ENCODE measurements around the gene CC2D2A. TPM values are rescaled to one million over a fixed set of nuclear protein-coding genes. Genes with fewer than 3 reads are reported as not detected.

The CC2D2A gene
- total RNA-seq, 1 donor from 2014 or later: 15.2 TPM

- no peak for DNase-seq (ENCODE audit: low read depth)
- no peak for TF ChIP-seq CTCF (conservative IDR thresholded peaks at IDR 0.05; ENCODE audit: low read depth, low read length)
- H3K4me3 ChIP-seq (ENCODE audit: low read depth, low read length): no peak overlapping the region
Measured at GRCh38 chr4:15541941-15542340, 72.3 kb downstream of the CC2D2A start.

- no peak overlapping the region for H3K4me3 ChIP-seq (ENCODE audit: low read depth, low read length)
- DNase-seq (ENCODE audit: low read depth): no peak
- no peak for TF ChIP-seq CTCF (conservative IDR thresholded peaks at IDR 0.05; ENCODE audit: low read depth, low read length)
Measured at GRCh38 chr4:15542760-15543159, 73.1 kb downstream of the CC2D2A start.

GRCh38 chr4:15543537-15544247, 74.0 kb downstream of the CC2D2A start:
- H3K4me3 ChIP-seq (ENCODE audit: low read depth, low read length): no peak overlapping the region
- no peak for DNase-seq (ENCODE audit: low read depth)
- no peak for TF ChIP-seq CTCF (conservative IDR thresholded peaks at IDR 0.05; ENCODE audit: low read depth, low read length)

- H3K4me3 ChIP-seq (ENCODE audit: low read depth, low read length): no peak overlapping the region
- no peak for TF ChIP-seq CTCF (conservative IDR thresholded peaks at IDR 0.05; ENCODE audit: low read depth, low read length)
- DNase-seq (ENCODE audit: low read depth): no peak
Measured at GRCh38 chr4:15544248-15544729, 74.6 kb downstream of the CC2D2A start.

GRCh38 chr4:15545371-15545770, 75.7 kb downstream of the CC2D2A start:
- DNase-seq (ENCODE audit: low read depth): no peak
- H3K4me3 ChIP-seq (ENCODE audit: low read depth, low read length): no peak overlapping the region
- no peak for TF ChIP-seq CTCF (conservative IDR thresholded peaks at IDR 0.05; ENCODE audit: low read depth, low read length)

GRCh38 chr4:15547392-15547791, 77.7 kb downstream of the CC2D2A start:
- no peak overlapping the region for H3K4me3 ChIP-seq (ENCODE audit: low read depth, low read length)
- no peak for TF ChIP-seq CTCF (conservative IDR thresholded peaks at IDR 0.05; ENCODE audit: low read depth, low read length)
- no peak for DNase-seq (ENCODE audit: low read depth)

- DNase-seq (ENCODE audit: low read depth): no peak
- no peak for TF ChIP-seq CTCF (conservative IDR thresholded peaks at IDR 0.05; ENCODE audit: low read depth, low read length)
- H3K4me3 ChIP-seq (ENCODE audit: low read depth, low read length): no peak overlapping the region
Measured at GRCh38 chr4:15550491-15550890, 80.8 kb downstream of the CC2D2A start.

Measured in epithelial cell of proximal tubule (primary cell).